Measurements from ENCODE around the gene SIAE.

Gene SIAE

GRCh38 chr11:124667601-124668000, 5.9 kb downstream of the SIAE start:
- no peak for DNase-seq (ENCODE audit: low read depth in 2 of 2)

- no peak for DNase-seq (ENCODE audit: low read depth in 2 of 2)
Measured at GRCh38 chr11:124663861-124664260, 9.7 kb downstream of the SIAE start.

- DNase-seq (ENCODE audit: low read depth in 2 of 2) = no peak
Measured at GRCh38 chr11:124662106-124662505, 11.4 kb downstream of the SIAE start.

GRCh38 chr11:124661553-124661952, 12.0 kb downstream of the SIAE start:
- no peak for DNase-seq (ENCODE audit: low read depth in 2 of 2)

- DNase-seq (ENCODE audit: low read depth in 2 of 2) = no peak
Measured at GRCh38 chr11:124658986-124659385, 14.6 kb downstream of the SIAE start.

- DNase-seq (ENCODE audit: low read depth in 2 of 2) = no peak
Measured at GRCh38 chr11:124658501-124658900, 15.0 kb downstream of the SIAE start.

- no peak for DNase-seq (ENCODE audit: low read depth in 2 of 2)
Measured at GRCh38 chr11:124657904-124658303, 15.6 kb downstream of the SIAE start.

- DNase-seq (ENCODE audit: low read depth in 2 of 2) = no peak
Measured at GRCh38 chr11:124656774-124657630, 16.5 kb downstream of the SIAE start.

GRCh38 chr11:124648610-124649009, 24.9 kb downstream of the SIAE start:
- DNase-seq (ENCODE audit: low read depth in 2 of 2) = no peak

- no peak for DNase-seq (ENCODE audit: low read depth in 2 of 2)
Measured at GRCh38 chr11:124646148-124646547, 27.4 kb downstream of the SIAE start.

- no peak for DNase-seq (ENCODE audit: low read depth in 2 of 2)
Measured at GRCh38 chr11:124644426-124645280, 28.9 kb downstream of the SIAE start.

GRCh38 chr11:124643605-124644425, 29.7 kb downstream of the SIAE start:
- no peak for DNase-seq (ENCODE audit: low read depth in 2 of 2)

GRCh38 chr11:124643042-124643604, 30.4 kb downstream of the SIAE start:
- no peak for DNase-seq (ENCODE audit: low read depth in 2 of 2)

GRCh38 chr11:124642628-124643027, 30.9 kb downstream of the SIAE start:
- no peak for DNase-seq (ENCODE audit: low read depth in 2 of 2)

- no peak for DNase-seq (ENCODE audit: low read depth in 2 of 2)
Measured at GRCh38 chr11:124640666-124641065, 32.9 kb downstream of the SIAE start.

- no peak for DNase-seq (ENCODE audit: low read depth in 2 of 2)
Measured at GRCh38 chr11:124639186-124639585, 34.4 kb downstream of the SIAE start.

GRCh38 chr11:124638500-124638899, 35.0 kb downstream of the SIAE start:
- DNase-seq (ENCODE audit: low read depth in 2 of 2) = no peak

GRCh38 chr11:124635932-124636331, 37.6 kb downstream of the SIAE start:
- DNase-seq (ENCODE audit: low read depth in 2 of 2) = no peak

GRCh38 chr11:124633355-124633754, 40.2 kb downstream of the SIAE start:
- no peak for DNase-seq (ENCODE audit: low read depth in 2 of 2)

GRCh38 chr11:124629961-124630360, 43.6 kb downstream of the SIAE start:
- no peak for DNase-seq (ENCODE audit: low read depth in 2 of 2)

- DNase-seq (ENCODE audit: low read depth in 2 of 2) = no peak
Measured at GRCh38 chr11:124627546-124627945, 46.0 kb downstream of the SIAE start.

Data from stimulated activated CD4-positive, alpha-beta T cell treated with anti-CD3 and anti-CD28 coated beads, Interleukin-15, amount 100 ng/mL, for 48 hours (primary cell).